SK-N-SH (cell line): ENCODE measurements around the gene SPDL1. TPM values are rescaled to one million over a fixed set of nuclear protein-coding genes. Genes with fewer than 3 reads are reported as not detected.
A peak's percentile ranks its signal among the peaks of the same experiment; 100 is the strongest.

Experiments
- CTCF ChIA-PET: fragments of 300-600, 350-600 bp; formaldehyde crosslinking; extraction: SDS; loops from one replicate; lab custom pipeline; 2021; lab: Yijun Ruan, JAX
- POLR2A ChIA-PET: fragments of 350-600 bp; sonication (Branson Sonifier 250); formaldehyde crosslinking; extraction: SDS; loops from one replicate; lab custom pipeline; 2020; ENCODE audit warnings: antibody characterized with exemption, inconsistent platforms; lab: Yijun Ruan, JAX
- DNase-seq: peaks from one replicate; pipeline ENCODE4 v3.0.0; 2012
- H2AFZ ChIP-seq: fragments of 200-600 bp; sonication (generic); 2 replicates; pipeline ENCODE4 v1.8.1; 2016; ENCODE audit warnings: antibody characterized with exemption, mild to moderate bottlenecking, low read depth
- H3F3A ChIP-seq: fragments of 200-600 bp; sonication (generic); replicated peaks from 2 replicates; pipeline ENCODE3; 2016; ENCODE audit warnings: antibody characterized with exemption, mild to moderate bottlenecking; ENCODE audit not compliant: insufficient read depth
- H3K27ac ChIP-seq, 2 experiments: fragments of 200-500 bp in 1 of 2; fragments of 200-600 bp in 1 of 2; sonication (Bioruptor generic) in 1 of 2; sonication (generic), shearing (Covaris generic) in 1 of 2; 2 replicates each; pipeline versions ENCODE4 v1.5.1 to v1.6.1; 2014 to 2016; ENCODE audit warnings: low read depth in 2 of 2, inconsistent platforms in 1 of 2, low read length in 1 of 2, mild to moderate bottlenecking in 1 of 2, mixed read lengths in 1 of 2
- H3K27me3 ChIP-seq: fragments of 200-600 bp; sonication (generic), shearing (Covaris generic); 2 replicates; pipeline ENCODE4 v1.6.1; 2016; ENCODE audit warnings: mixed run types; ENCODE audit not compliant: insufficient read depth
- H3K36me3 ChIP-seq, 2 experiments: fragments of 200-500 bp in 1 of 2; fragments of 200-600 bp in 1 of 2; sonication (Bioruptor generic) in 1 of 2; sonication (generic) in 1 of 2; replicated peaks in 1 of 2; 2 replicates each; pipeline versions ENCODE3 to v1.5.1; 2014 to 2016; ENCODE audit warnings: low read length in 1 of 2, mild to moderate bottlenecking in 1 of 2; ENCODE audit not compliant: insufficient read depth in 2 of 2, control insufficient read depth in 1 of 2
- H3K4me1 ChIP-seq, 2 experiments: fragments of 200-500 bp in 1 of 2; fragments of 200-600 bp in 1 of 2; sonication (Bioruptor generic) in 1 of 2; sonication (generic), shearing (Covaris generic) in 1 of 2; 2 replicates each; pipeline versions ENCODE4 v1.5.1 to v1.6.1; 2014 to 2016; ENCODE audit warnings: low read depth in 1 of 2, low read length in 1 of 2, mixed run types in 1 of 2; ENCODE audit not compliant: insufficient read depth in 2 of 2, control insufficient read depth in 1 of 2
- H3K4me2 ChIP-seq: fragments of 200-600 bp; sonication (generic), shearing (Covaris generic); 2 replicates; pipeline ENCODE4 v1.6.1; 2017; ENCODE audit warnings: mixed run types
- H3K4me3 ChIP-seq, 2 experiments: fragments of 200-500 bp in 1 of 2; fragments of 200-600 bp in 1 of 2; sonication (Bioruptor generic) in 1 of 2; sonication (generic), shearing (Covaris generic) in 1 of 2; 2 replicates each; pipeline versions ENCODE4 v1.5.1 to v1.8.1; 2014 to 2016; ENCODE audit warnings: low read depth in 2 of 2, inconsistent platforms in 1 of 2, low read length in 1 of 2, mild to moderate bottlenecking in 1 of 2, mixed read lengths in 1 of 2, moderate library complexity in 1 of 2
- H3K79me2 ChIP-seq: fragments of 200-600 bp; sonication (generic); 2 replicates; pipeline ENCODE4 v1.8.1; 2017; ENCODE audit warnings: mild to moderate bottlenecking; ENCODE audit not compliant: insufficient read depth
- H3K9ac ChIP-seq: fragments of 200-600 bp; sonication (generic); 2 replicates; pipeline ENCODE4 v1.6.1; 2017; ENCODE audit warnings: mixed run types
- H3K9me2 ChIP-seq: fragments of 200-600 bp; sonication (generic); 2 replicates; pipeline ENCODE4 v1.6.1; 2017; ENCODE audit warnings: mixed run types
- H3K9me3 ChIP-seq: fragments of 200-600 bp; sonication (generic); 2 replicates; pipeline ENCODE4 v1.6.1; 2017; ENCODE audit warnings: mixed run types, mild to moderate bottlenecking, moderate library complexity
- H4K20me1 ChIP-seq: fragments of 200-600 bp; sonication (generic); 2 replicates; pipeline ENCODE4 v1.6.1; 2017; ENCODE audit warnings: mild to moderate bottlenecking, mixed run types; ENCODE audit not compliant: insufficient read depth
- CHD2 ChIP-seq: fragments of 150-350 bp; IDR thresholded peaks from 2 replicates; pipeline ENCODE4 v1.6.1; 2018; ENCODE audit warnings: low read length; ENCODE audit not compliant: partially characterized antibody
- FOXJ3 ChIP-seq: sonication (generic); formaldehyde crosslinking; IDR thresholded peaks from 2 replicates; pipeline ENCODE4 v1.5.1; 2020; ENCODE audit warnings: mild to moderate bottlenecking, missing genetic modification reagents
- FOXM1 ChIP-seq: IDR thresholded peaks from 2 replicates; pipeline ENCODE4 v1.4.0; 2012; ENCODE audit warnings: low read depth, mild to moderate bottlenecking
- GABPA ChIP-seq: IDR thresholded peaks from 2 replicates; pipeline ENCODE4 v1.4.0; 2012; ENCODE audit warnings: low read depth, mild to moderate bottlenecking
- JUND ChIP-seq: IDR thresholded peaks from 2 replicates; pipeline ENCODE4 v1.4.0; 2012
- MAX ChIP-seq: IDR thresholded peaks from 2 replicates; pipeline ENCODE4 v1.4.0; 2012; ENCODE audit warnings: low read depth
- NRF1 ChIP-seq: IDR thresholded peaks from 2 replicates; pipeline ENCODE4 v1.6.1; 2012; ENCODE audit warnings: low read depth, mild to moderate bottlenecking, low read length
- POLR2AphosphoS5 ChIP-seq: IDR thresholded peaks from 2 replicates; pipeline ENCODE4 v1.6.1; 2012; ENCODE audit warnings: low read depth, low read length
- RCOR1 ChIP-seq: fragments of 150-350 bp; IDR thresholded peaks from 2 replicates; pipeline ENCODE4 v1.6.1; 2017; ENCODE audit warnings: antibody characterized with exemption, low read length
- RXRA ChIP-seq: IDR thresholded peaks from 2 replicates; pipeline ENCODE4 v1.4.0; 2012; ENCODE audit warnings: low read depth, mild to moderate bottlenecking, borderline replicate concordance
- SIN3A ChIP-seq: IDR thresholded peaks from 2 replicates; pipeline ENCODE4 v1.6.1; 2012; ENCODE audit warnings: low read depth, mild to moderate bottlenecking, low read length, moderate library complexity, borderline replicate concordance
- SMC3 ChIP-seq: IDR thresholded peaks from 2 replicates; pipeline ENCODE4 v1.6.1; 2012; ENCODE audit warnings: low read depth, low read length, improper control_type of control experiment
- TAF1 ChIP-seq: IDR thresholded peaks from 2 replicates; pipeline ENCODE4 v1.6.1; 2012; ENCODE audit warnings: low read depth, mild to moderate bottlenecking, low read length, moderate library complexity, borderline replicate concordance
- TCF12 ChIP-seq: IDR thresholded peaks from 2 replicates; pipeline ENCODE4 v1.4.0; 2012
- WGBS: methylation state at CpG from one replicate; pipeline ENCODE4 v1.1.6; 2017; ENCODE audit warnings: low lambda C conversion rate; 5-methylcytosine and 5-hydroxymethylcytosine counted together
- polyA plus RNA-seq, 3 experiments: library from polyadenylated mRNA; depleted of rRNA; stranded (reverse); fragments of >200 nt; gene quantifications; 2 replicates each; pipeline ENCODE4 v1.2.3, GENCODE V29; 2012
- TF ChIP-seq, protein P1 (sequence below): IDR thresholded peaks from 2 replicates; pipeline ENCODE4 v1.4.0; 2012; ENCODE audit warnings: low read depth, borderline replicate concordance
- TF ChIP-seq, protein P2 (sequence below): IDR thresholded peaks from 2 replicates; pipeline ENCODE4 v1.6.1; 2012; ENCODE audit warnings: mild to moderate bottlenecking, low read depth, low read length, moderate library complexity

SPDL1 gene
- polyA plus RNA-seq, 1 of the 3 experiments (the other 2 are of a cell fraction) = 45.1 TPM

DNA sequence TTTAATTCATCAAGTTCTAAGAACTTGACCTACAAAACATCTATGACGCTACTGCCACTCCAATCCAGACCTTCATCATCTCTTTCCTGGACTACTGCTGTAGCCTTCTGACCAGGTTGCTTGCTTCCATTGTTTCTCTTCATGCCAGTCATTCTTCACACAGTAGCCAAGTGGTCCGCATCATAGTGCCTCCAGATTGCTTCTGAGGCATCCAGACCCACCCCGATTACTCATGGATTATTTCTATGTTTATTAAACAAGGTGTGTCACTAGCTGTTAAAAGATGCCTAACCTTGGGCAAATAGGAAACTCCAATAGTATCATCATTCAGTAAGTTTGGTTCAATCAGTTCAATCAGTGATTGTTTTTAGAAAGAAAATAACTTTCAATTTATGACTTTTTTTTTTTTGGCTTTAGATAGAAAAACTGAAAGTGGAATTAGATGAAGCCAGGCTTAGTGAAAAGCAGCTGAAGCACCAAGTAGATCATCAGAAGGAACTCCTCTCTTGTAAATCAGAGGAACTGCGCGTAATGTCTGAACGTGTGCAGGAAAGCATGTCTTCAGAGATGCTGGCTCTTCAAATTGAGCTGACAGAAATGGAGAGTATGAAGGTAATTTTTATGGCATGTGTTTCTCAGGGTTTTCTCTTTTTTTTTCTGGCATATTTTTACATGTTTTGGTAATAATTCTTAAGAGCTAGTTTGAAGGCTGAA lies 9.5 kb downstream of the SPDL1 start:
- 85% methylated on average over 6 of the region's 6 CpGs for WGBS
- Histone ChIP-seq H3F3A (peaks cover 61% of the 10 kb centered on the region), H4K20me1 (no peaks in the 10 kb centered on the region), H3K9me3 (no peaks in the 10 kb centered on the region), H3K4me1 (peaks cover 0 to 8% of the 10 kb centered on the region in 2 experiments; a peak in 2 of 4 replicates), H3K79me2 (peaks cover 95% of the 10 kb centered on the region), H2AFZ (no peak overlapping the region), H3K9ac (no peak overlapping the region), H3K27ac (peak overlapping the region in 1 of 2 experiments; percentile 46; a peak in 2 of 4 replicates), H3K4me2 (no peak overlapping the region), H3K4me3 (no peak overlapping the region), H3K9me2 (no peaks in the 10 kb centered on the region), H3K36me3 (peaks cover 94% of the 10 kb centered on the region in 2 experiments), H3K27me3 (no peaks in the 10 kb centered on the region)
- POLR2A ChIA-PET = interaction anchor here (0.7 kb wide), 1 partner anchor 10 kb away, joined by 3 read pairs; the partner anchor contains the start of gene SPDL1
- no peak for TF ChIP-seq FOXM1
- TF ChIP-seq, protein P1, sequence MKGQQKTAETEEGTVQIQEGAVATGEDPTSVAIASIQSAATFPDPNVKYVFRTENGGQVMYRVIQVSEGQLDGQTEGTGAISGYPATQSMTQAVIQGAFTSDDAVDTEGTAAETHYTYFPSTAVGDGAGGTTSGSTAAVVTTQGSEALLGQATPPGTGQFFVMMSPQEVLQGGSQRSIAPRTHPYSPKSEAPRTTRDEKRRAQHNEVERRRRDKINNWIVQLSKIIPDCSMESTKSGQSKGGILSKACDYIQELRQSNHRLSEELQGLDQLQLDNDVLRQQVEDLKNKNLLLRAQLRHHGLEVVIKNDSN = no peak
- no peak for DNase-seq
- CTCF ChIA-PET = interaction anchor here (1.0 to 2.1 kb wide), 3 partner anchors 78 to 1045 kb away, joined by 3 to 5 read pairs (median 4); partner anchors contain the start of gene INSYN2B

- CTCF ChIA-PET = interaction anchor here (0.7 to 1.4 kb wide), 2 partner anchors 12 to 385 kb away, joined by 3 read pairs; partner anchors contain the start of genes INSYN2B and SPDL1
- Histone ChIP-seq H3K9me2 (no peaks in the 10 kb centered on the region), H3K27ac (peak overlapping the region; percentile 25 to 57; a peak in 3 of 4 replicates), H3K4me1 (peaks cover 0 to 10% of the 10 kb centered on the region in 2 experiments; a peak in 2 of 4 replicates), H3K9me3 (no peaks in the 10 kb centered on the region), H3K36me3 (peaks cover 95 to 97% of the 10 kb centered on the region in 2 experiments), H3K79me2 (peaks cover 82% of the 10 kb centered on the region), H2AFZ (no peak overlapping the region), H3K9ac (peak overlapping the region; percentile 13; the same call in 1 of the 2 replicates), H4K20me1 (no peaks in the 10 kb centered on the region), H3K4me3 (no peak overlapping the region), H3K27me3 (no peaks in the 10 kb centered on the region), H3K4me2 (no peak overlapping the region), H3F3A (peaks cover 73% of the 10 kb centered on the region)
- no peak for TF ChIP-seq GABPA
- peak; percentile 39 for TF ChIP-seq TCF12
- no peak for TF ChIP-seq POLR2AphosphoS5
- no peak for TF ChIP-seq RXRA
- TF ChIP-seq SMC3 = no peak
- no peak for TF ChIP-seq SIN3A
- WGBS = 38% methylated on average over 1 of the region's 1 CpG
- POLR2A ChIA-PET = no interaction called here
- DNase-seq = no peak
Measured at GRCh38 chr5:169595172-169595820, 11.7 kb downstream of the SPDL1 start.

DNA sequence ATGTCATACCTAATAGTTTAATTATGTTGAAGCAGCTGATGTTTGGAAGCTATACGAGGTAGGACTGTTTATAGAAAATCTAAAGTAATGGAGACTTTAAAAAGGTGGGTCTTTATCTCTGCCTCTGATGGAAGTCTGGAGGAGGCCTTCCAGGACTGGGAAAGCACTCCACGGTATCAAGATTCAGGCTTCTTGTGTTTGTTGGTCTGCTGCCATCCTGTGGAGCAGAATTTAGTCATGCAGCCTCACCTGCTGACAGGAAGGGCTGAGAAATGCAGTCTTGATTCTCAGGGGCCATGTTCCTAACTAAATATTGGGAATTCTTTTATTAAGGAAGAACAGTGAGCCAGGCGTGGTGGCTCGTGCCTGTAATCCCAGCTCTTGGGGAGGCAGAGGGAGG lies 15.9 kb downstream of the SPDL1 start:
- Histone ChIP-seq H3F3A (peaks cover 85% of the 10 kb centered on the region), H2AFZ (no peak overlapping the region), H3K27ac (peak overlapping the region in 1 of 2 experiments; percentile 84; a peak in 2 of 4 replicates), H3K9me2 (no peaks in the 10 kb centered on the region), H3K9me3 (no peaks in the 10 kb centered on the region), H3K36me3 (peaks cover 81 to 93% of the 10 kb centered on the region in 2 experiments), H3K9ac (no peak overlapping the region), H3K4me3 (no peak overlapping the region), H4K20me1 (no peaks in the 10 kb centered on the region), H3K4me1 (peaks cover 0 to 20% of the 10 kb centered on the region in 2 experiments; a peak in 3 of 4 replicates), H3K4me2 (no peak overlapping the region), H3K79me2 (peaks cover 52% of the 10 kb centered on the region), H3K27me3 (no peaks in the 10 kb centered on the region)
- DNase-seq = no peak
- CTCF ChIA-PET = interaction anchor here (0.6 to 1.6 kb wide), 4 partner anchors 10 to 1370 kb away, joined by 3 to 4 read pairs (median 3); no protein-coding TSS in a partner anchor
- POLR2A ChIA-PET = no interaction called here
- WGBS = 84% methylated on average over 4 of the region's 4 CpGs
- TF ChIP-seq JUND (no peak), CHD2 (no peak), MAX (no peak), NRF1 (no peak), RCOR1 (no peak), TAF1 (no peak), POLR2AphosphoS5 (no peak), FOXM1 (no peak), FOXJ3 (CRISPR knock-in tag) (no peak)
- TF ChIP-seq, protein P2, sequence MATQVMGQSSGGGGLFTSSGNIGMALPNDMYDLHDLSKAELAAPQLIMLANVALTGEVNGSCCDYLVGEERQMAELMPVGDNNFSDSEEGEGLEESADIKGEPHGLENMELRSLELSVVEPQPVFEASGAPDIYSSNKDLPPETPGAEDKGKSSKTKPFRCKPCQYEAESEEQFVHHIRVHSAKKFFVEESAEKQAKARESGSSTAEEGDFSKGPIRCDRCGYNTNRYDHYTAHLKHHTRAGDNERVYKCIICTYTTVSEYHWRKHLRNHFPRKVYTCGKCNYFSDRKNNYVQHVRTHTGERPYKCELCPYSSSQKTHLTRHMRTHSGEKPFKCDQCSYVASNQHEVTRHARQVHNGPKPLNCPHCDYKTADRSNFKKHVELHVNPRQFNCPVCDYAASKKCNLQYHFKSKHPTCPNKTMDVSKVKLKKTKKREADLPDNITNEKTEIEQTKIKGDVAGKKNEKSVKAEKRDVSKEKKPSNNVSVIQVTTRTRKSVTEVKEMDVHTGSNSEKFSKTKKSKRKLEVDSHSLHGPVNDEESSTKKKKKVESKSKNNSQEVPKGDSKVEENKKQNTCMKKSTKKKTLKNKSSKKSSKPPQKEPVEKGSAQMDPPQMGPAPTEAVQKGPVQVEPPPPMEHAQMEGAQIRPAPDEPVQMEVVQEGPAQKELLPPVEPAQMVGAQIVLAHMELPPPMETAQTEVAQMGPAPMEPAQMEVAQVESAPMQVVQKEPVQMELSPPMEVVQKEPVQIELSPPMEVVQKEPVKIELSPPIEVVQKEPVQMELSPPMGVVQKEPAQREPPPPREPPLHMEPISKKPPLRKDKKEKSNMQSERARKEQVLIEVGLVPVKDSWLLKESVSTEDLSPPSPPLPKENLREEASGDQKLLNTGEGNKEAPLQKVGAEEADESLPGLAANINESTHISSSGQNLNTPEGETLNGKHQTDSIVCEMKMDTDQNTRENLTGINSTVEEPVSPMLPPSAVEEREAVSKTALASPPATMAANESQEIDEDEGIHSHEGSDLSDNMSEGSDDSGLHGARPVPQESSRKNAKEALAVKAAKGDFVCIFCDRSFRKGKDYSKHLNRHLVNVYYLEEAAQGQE = no peak
